8988T (cell line): ENCODE measurements around the gene ZC3H11A.
"Not testable (repeated sequence)": the region's sequence is repeated elsewhere in the genome, so short reads cannot be mapped to it uniquely, and the experiment has no call there.

Experiments used
- DNase-seq: peaks from one replicate; pipeline ENCODE4 v3.0.0; 2011

ZC3H11A gene

DNA sequence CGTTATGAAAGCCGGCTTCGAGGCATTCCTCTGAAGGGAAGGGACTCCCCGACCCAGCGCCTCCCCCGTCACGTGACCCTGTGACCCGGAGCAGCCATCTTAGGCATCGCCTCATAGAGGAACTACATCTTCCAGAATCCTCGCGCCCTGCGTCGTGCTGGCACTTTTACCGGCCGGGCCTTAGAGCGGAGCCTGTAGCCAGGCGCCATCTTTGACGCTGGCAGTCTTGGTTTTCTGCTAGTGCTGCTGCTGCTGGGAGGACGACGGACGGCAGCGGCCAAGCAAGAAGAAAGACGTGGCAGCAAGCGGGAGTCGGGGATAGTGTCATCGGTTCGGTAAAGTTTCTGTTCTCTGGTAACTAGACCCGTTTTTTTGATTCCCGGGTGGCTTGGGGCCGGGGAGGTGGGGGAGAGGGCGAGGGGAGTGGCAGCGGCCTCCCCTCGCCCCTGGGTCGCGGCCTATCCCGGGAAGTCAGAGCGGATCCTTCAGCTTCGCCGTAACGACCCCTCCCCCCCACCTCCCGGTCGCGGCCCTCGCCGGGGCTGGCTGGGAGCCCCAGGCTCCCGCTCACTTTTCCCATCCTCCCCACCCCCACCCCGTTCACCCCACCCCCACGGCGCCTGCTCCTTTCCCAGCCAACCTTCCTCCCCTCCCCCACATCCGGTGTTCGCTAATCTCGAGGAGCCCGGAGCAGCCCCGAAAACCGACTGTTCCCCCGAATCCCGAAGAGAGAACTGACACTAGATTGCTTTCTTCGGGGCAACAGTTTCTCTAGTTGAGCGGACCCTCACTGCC lies at the start of gene ZC3H11A, which contains the start of gene ZBED6:
TSS of gene ZC3H11A (plus strand) at position 183 of the 795 bp plus-strand sequence. CDS start 21,448 bp downstream, outside the sequence.
TSS of gene ZBED6 (plus strand) at position 183 of the 795 bp plus-strand sequence. CDS start 1,900 bp downstream, outside the sequence.
- peak; percentile 81 for DNase-seq

DNA sequence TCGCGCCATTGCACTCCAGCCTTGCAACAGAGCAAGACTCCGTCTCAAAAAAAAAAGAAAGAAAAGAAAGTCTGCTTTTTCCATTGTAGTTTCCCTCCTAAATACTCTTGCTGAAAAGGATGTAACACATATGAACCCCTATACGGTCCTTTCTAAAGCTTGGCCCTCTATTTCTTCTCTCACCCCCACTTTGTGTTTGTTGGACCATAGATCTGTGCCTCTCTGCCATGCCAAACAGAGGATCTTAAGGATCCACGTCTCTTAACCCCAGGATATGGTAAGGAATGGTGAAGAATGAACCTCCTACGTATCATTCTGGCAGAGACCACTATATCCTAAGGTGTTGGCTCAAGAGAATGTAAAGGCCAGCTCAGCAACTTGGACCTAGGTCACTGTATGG lies 49.1 kb upstream of the ZC3H11A start:
- no peak for DNase-seq

GRCh38 chr1:203751051-203751450 lies 44.4 kb upstream of the ZC3H11A start:
- DNase-seq, result no peak

DNA sequence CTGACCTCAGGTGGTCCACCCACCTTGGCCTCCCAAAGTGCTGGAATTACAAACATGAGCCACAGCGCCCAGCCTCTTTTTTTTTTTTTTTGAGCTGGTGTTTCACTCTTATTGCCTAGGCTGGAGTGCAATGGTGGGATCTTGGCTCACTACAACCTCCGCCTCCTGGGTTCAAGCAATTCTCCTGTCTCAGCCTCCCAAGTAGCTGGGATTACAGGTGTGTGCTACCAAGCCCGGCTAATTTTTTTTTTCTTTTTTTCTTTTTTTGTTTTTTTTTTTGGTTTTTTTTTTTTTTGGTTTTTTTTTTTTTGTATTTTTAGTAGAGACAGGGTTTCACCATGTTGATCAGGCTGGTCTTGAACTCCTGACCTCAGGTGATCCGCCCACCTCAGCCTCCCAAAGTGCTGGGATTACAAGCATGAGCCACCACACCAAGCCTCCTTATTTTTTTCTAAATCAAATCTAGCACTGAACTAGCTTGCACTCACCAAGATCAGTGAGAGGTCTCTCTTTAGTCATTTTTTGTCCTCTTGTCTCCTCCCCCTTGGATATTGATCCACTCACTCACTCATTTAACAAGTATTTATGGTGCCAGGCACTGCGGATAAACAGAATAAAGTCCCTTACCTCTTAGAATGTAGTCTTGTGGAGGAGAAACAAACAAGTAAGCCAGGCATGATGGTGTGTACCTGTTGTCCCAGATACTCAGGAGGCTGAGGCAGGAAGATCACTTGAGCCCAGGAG lies 43.6 kb upstream of the ZC3H11A start:
- DNase-seq, result not testable (repeated sequence)

DNA sequence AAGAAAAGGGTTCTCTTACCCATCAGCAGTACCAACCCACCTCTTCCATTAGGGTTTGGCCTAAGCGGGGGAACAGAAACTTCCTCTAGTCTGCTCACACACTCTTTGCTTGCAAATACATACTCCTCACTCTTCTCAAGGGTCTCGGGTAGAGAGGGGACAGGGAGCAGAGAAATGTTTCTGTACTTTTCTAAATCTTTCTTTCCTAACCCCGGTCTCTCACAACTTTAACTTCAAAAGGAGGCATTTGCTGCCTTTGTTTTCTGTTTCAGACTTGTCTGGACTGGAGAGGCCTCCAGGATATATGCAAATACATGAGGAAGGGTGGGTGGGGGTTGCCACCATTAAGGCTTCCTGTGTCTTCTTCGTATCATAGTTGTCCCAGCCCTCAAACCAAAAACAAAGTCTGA lies 41.0 kb upstream of the ZC3H11A start:
- no peak for DNase-seq

- DNase-seq, result no peak
These were observed 39.4 kb upstream of the ZC3H11A start for GRCh38 chr1:203756036-203756435.

DNA sequence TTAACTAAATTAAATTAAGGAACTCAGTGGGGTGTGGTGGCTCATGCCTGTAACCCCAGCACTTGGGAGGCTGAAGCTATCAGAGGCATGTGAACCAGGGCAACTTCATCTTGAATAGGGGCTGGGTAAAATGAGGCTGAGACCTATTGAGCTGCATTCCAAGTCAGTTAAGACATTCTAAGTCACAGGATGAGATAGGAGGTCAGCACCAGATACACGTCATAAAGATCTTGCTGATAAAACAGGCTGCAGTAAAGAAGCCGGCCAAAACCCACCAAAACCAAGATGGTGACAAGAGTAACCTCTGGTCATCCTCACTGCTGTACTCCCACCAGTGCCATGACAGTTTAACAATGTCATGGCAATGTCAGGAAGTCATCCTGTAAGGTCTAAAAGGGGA lies 36.7 kb upstream of the ZC3H11A start:
- not testable (repeated sequence) for DNase-seq

GRCh38 chr1:203760506-203760905 lies 34.9 kb upstream of the ZC3H11A start:
- DNase-seq, result no peak

GRCh38 chr1:203761958-203762357 lies 33.5 kb upstream of the ZC3H11A start:
- DNase-seq, result not testable (repeated sequence)

GRCh38 chr1:203763505-203763904 lies 31.9 kb upstream of the ZC3H11A start:
- no peak for DNase-seq

- no peak for DNase-seq
These were observed 31.1 kb upstream of the ZC3H11A start for GRCh38 chr1:203764105-203765028.

GRCh38 chr1:203765029-203765837 lies 30.2 kb upstream of the ZC3H11A start, which contains the start of gene LAX1:
TSS of gene LAX1 (plus strand) at chr1:203765183. CDS start at chr1:203765566, 383 bp downstream.
- no peak for DNase-seq

DNA sequence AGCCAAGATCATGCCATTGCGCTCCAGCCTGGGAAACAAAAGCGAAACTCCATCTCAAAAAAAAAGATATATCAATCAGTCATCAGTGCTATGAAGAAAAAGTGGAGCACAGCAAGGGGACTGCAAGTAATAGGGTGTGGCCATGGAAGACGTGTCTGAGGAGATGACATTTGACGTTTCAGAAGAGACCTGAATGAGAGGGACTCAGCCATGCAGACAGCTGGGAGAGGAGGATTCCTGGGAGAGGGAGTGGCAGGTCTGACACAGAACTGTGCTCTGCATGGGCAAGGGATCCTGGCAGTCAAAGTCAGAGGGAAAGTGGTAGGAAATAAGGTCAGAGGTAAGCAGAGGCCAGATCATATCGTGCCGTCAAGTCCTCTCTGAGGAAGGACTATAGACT lies 27.2 kb upstream of the ZC3H11A start:
- DNase-seq, result no peak

DNA sequence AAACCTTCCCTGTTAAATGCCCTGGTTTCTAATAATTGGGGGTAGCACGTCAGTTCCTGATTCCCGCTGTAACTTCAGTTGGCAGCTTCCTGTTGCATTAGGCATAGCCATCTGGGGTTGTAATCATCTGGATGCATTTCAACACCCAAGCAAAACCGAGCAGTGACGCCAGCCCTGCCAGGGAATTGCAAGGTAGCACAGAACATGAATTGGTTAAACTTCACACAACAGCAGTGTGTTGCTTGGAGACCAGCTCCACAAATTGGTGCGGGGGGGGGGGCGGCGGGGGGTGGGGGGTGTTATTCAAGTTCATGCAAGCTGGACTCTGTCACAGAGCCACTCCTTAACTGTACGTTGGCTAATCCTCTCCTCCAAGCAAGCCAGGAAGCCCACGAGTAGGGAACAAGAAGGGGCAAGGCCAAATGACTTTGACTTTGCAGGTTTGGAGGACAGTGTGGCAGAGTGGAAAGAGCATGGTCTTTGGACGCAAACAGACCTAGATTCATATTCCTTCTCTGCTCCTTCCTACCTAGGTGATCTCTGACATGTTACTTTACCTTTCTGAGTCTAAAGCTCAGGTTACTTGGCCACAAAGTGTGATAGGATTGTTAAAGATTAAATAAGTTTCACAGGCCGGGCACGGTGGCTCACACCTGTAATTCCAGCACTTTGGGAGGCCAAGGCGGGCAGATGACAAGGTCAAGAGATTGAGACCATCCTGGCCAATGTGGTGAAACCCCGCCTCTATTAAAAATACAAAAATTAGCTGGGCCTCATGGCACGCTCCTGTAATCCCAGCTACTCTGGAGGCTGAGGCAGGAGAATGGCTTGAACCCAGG lies 25.7 kb upstream of the ZC3H11A start:
- no peak for DNase-seq

- no peak for DNase-seq
These were observed 23.5 kb upstream of the ZC3H11A start for GRCh38 chr1:203771901-203772301.

DNA sequence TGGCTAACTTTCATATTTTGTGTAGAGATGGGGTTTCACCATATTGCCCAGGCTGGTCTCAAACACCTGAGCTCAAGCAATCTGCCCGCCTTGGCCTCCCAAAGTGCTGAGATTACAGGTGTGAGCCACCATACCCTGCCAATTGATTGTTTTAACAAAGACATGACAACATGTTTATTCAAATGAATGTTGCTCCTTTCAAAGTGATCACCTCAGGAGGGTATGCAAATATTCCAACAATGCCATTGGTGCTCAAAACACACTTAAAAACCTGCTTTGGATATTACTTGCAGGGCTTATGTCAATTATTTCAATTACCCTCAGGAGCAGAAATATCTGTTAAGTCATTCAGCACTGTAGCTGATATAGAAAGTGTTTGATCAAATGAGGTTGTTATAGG lies 22.6 kb upstream of the ZC3H11A start:
- DNase-seq, result no peak

GRCh38 chr1:203776636-203777035 lies 18.8 kb upstream of the ZC3H11A start:
- no peak for DNase-seq

- no peak for DNase-seq
These were observed 17.8 kb upstream of the ZC3H11A start for GRCh38 chr1:203777596-203777995.

DNA sequence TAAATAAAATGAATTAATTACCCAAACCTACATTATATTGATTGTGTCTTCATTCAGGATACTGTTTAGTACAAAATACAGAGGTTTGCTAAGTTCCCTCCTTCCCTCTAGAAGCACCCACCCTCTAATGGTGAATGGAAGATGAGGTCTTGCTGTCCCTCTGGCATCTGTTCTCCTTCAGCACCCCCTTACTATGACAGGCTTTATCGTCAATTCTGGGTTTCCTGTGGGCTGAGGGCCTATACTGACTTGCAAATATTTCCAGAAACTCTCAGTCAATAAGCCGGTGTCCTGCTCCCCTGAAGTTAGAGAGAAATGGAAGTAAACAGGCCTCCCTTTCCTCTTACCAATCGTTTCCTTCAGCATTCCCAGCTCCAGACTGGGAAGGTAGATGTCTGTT lies 17.3 kb upstream of the ZC3H11A start:
- no peak for DNase-seq

DNA sequence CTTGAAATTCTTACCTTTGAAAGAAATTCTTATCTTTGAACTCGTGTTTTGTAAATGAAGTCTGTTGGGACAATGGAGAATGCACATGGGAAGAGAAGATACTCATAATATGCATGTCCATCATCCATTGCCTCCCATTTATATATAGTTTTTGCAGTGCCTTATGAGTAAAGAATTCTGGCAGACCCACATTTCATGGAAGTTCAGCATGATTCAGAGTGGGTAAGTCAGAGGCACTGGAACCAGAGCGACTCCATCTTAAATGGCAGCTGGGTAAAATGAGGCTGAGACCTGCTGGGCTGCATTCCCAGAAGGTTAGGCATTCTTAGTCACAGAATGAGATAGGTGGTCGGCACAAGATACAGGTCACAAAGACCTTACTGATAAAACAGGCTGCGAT lies 16.6 kb upstream of the ZC3H11A start:
- no peak for DNase-seq

- no peak for DNase-seq
These were observed 13.5 kb upstream of the ZC3H11A start for GRCh38 chr1:203781962-203782361.
